CD4-positive, alpha-beta T cell treated with Interleukin-12 subunit alpha and Interleukin-12 subunit beta, for 1 hour (primary cell): Measurements from ENCODE around the gene WTIP.
"Not testable (repeated sequence)": the region's sequence is repeated elsewhere in the genome, so short reads cannot be mapped to it uniquely, and the experiment has no call there.

Experiments
- DNase-seq: peaks from one replicate; pipeline ENCODE4 v3.0.0-alpha.2; 2020

WTIP gene

DNA sequence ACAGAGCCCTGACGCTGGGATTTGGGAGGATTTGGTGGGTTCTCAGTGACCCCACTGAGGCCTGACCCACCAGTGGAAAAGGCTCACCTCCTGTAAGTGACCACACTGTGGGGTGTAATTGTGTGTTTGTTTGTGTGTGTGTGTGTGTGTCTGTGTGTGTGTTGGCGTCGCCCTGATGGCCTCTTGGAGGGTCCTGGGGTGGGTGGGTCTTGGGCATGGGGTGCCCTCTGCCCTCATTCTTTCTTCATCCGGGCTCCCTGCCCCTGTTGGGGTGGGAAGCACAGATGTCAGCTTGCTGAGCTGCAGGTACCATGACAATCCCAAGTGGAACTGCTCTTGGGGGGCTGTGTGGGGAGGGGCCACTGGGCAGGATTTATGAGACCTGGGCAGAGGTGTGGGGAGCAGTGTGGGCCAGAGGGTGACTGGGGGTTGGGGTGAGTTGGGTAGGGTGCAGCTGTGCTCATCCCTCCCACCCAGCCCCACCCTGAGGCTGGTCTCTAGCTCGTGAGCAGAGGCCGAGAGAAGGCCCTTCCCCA is 22.8 kb downstream of the WTIP start:
- no peak for DNase-seq

DNA sequence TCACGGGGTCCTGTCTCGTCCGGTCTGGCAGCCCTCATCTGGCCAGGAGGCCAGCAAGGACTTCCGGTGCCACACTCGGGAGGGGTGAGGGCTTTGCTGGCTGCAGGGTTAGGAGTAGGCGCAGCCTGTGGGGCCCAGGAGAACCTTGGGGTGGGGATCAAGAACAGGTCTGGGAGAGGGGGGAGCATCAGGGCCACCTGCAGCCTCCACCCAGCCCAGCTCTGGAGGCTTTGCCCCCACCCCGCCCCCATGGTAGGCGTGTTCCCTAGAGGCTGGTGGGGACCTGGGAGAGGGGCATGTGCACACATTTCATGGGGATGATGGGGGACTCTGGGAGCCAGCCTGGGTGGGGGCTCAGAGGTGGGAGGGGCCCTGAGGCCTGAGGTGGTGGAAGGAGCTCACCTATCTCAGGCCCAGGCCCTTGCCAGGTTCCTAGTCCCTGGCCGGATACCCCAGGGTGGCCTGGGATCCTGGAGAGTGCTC is 23.3 kb downstream of the WTIP start:
- DNase-seq: no peak

DNA sequence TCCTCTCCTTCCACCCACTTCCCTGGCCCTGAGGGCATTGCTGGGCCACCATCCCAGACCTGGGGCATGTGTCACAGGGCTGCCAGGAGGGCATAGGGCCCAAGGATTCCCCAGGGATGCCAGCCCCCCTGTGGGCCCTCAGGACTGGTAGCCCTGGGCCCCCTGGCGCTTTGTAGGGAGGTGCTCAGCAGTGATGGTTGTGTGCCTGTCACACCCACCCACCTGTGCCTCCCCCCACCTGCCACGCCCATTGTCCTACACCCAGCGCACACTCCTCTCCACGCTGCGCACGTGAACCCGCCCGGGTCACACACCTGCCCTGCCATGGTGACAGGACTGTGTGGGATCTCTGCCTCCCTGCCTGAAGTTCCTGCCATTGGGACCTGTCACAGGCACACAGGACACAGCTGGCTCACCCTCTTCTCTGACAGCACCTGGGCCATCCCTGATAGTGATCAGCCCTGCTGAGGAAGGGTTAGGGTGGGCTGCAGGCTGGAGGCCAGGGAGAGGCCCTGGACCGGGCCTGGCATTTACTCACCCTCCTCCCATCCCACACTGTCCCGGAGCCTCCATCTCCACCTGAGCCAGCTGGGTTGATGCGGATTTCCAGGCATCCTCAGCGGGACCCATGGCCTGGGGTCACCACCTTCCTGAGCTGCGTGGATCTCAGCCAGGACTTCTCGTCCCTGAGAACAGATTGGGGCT is 23.9 kb downstream of the WTIP start:
- no peak for DNase-seq

DNA sequence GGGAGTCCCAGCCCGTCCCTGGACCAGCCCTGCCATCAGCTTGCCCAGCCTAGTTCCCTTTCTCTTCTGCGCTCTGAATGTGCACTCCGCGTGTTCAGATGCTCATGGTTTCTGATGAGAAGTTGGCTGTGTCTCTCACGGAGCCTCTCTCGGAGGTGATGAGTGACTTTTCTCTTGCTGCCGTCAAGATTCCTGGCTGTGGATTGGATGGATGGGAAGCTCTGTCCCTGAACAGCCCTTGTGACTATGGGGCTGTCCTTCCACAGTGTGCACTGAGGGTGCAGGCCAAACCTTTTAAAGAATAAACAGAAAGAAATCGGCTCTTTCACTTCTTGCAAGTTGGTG is 24.4 kb downstream of the WTIP start:
- DNase-seq: no peak

DNA sequence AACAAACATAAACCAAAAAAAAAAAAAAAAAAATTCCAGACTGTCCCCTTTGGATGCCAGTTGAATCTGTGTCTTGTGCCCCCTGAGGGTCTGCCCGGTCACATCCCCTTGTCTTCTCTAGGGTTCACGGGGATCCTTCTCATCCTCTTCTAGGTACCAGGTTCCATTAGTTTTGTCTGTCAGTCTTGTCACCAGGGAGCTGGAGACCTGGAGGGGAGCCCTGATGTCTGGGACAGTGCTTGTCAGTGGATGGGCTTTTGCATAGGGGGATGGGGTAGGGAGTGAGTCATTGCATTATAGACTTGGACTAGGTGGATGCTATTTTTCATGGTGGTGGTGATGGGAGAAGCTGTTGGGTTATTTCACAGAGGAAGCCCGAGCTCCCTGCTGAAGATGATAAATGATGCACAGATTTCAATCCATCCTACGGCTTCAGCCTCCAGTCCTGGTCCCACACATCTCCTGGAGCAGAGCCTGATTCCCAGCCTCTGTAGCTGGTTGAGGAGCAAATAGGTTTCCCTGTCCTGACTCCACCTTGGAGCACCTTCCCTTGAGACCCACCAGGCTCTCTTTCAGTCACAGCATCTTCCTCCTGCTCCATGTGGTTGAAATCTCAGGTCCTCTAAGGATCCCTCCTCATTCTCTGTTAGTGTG is 26.0 kb downstream of the WTIP start:
- no peak for DNase-seq

DNA sequence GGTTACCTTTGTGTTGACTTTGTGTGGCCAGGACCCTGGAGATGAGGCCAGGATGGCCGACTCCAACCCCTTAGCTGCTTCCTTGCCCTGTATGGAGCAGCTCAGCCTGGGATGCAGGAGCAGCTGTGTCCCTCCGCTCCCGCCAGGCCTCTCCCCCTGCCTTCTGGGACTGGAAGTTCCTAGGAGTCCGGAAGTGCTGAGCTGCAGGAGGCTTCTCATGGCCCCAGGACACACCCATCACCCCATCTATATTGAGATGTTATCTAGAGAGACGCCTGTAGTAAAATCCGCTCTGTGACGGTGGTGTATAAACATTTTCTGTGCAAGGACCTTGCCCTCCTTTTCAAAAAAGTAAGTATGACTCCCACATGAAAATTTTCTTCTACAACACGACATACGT is 27.0 kb downstream of the WTIP start:
- DNase-seq: no peak

DNA sequence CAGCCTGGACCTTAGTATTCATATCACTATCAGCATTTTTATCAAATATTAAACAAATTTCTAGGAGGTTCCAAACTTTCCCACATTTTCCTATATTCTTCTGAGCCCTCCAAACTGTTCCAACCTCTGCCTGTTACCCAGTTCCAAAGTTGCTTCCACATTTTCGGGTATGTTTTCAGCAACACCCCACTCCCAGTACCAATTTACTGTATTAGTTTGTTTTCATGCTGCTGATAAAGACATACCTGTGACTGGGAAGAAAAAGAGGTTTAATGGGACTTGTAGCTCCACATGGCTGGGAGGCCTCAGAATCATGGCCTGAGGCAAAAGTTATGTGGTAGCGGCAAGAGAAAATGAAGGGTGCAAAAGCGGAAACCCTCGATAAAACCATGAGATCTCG is 29.3 kb downstream of the WTIP start:
- not testable (repeated sequence) for DNase-seq

DNA sequence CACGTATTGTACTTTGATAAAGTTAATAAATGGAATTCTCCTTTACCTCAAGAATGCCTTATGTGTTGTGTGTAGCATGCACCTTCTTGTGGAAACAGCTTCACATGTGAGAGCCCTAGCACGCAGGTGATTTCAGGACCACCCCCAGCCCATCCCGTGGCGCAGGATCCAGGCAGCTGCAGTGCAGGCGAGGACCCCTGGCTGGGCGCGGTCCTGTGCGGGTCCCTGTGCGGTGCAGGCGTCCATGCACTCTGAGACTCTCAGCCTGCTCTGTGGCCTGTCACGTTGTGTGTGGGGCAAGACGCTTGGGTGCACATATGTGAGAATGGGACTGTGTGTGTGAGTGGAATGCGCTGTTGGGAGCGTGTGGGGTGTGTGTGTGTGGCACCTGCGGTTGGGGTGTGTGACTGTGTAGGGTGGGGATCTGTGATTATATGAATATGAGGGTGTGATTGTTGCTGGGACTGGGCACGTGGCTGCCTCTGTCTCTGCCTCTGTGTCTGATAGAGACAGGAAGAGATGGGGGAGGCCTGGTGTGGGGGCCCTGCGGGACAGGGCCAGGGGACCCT is 30.8 kb downstream of the WTIP start:
- DNase-seq: no peak

DNA sequence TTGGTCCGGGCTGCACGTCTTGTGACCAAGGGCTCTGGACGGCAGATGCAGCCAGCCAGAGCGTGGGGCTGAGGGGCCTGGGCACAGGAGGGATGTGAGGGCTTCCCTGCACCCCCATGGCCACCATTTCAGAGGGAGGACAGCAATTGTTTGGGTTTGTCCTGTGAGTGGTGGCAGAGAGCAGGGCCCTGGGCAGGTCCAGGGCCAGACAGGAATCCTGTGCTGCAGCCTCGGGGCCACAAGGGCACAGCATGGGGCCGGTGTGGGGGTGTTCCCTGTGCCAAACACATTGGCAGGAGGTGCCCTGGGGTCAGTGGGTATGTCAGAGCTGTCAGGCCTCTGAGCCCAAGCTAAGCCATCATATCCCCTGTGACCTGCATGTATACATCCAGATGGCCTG is 32.2 kb downstream of the WTIP start:
- no peak for DNase-seq

DNA sequence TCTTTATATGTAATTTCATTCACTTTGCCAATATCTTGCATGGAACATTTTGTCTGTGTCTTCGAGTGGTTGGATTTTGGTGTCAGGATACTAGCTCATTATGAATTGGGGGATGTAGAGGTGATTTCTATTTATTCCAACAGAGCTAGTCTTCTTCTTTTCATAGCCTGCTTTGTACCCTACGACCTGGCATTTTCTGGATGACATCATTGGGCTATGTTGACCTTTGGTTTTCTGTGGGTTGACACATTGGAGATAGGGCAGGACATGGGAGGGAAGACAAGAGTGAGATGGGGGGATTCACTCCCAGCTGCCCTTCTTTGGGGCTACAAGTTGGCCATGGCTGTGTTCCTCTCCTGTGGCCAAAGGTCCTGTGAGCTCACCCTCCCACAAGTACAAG is 38.0 kb downstream of the WTIP start:
- DNase-seq: no peak

DNA sequence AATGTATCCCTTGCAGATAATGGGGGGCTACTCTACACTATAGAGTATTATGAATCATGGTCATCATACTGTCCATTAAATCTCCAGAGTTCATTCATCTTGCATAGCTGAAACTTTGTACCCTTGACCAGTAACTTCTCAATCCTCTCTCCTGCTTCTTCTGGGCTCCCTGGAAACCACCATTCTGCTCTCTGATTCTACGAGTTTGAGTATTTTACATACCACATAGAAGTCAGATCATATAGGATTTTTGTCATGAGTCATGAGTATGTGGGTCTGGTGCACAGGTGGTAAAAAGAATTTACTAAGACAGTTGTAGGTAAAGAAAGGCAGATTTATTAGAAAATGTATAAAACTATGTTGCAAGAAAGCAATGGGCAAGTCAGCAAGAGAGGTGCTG is 41.9 kb downstream of the WTIP start:
- no peak for DNase-seq

DNA sequence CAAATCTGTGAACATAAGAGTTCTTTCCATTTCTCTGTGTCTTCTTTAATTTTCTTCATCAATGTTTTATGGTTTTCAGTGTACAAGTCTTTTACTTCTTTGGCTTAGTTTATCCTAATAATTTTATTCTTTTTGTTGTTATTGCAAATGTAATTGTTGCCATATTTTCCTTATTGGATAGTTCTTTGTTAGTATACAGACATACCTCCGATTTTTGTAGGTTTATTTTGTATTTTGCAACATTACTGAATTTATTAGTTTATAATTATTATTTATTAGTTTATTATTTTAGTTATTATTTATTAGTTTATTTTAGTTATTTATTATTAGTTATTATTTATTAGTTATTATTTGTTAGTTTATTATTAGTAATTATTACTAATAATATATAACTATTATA is 43.4 kb downstream of the WTIP start:
- no peak for DNase-seq

DNA sequence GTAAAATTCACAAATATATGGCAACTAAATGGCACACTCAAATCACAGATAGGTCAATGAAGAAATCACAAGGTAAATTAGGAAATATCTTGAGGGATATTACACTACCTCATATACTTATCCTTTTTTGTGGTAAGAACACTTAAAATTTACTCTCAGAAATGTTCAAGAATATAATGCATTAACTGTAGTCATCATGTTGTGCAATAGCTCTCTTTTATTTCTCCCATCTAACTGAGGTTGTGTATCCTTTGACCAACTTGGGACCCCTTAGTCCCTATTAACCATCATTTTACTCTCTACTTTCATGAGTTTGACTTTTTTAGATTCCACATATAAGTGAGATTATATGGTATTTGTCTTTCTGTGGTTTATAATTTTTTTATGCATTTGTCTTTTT is 52.6 kb downstream of the WTIP start:
- DNase-seq: no peak

DNA sequence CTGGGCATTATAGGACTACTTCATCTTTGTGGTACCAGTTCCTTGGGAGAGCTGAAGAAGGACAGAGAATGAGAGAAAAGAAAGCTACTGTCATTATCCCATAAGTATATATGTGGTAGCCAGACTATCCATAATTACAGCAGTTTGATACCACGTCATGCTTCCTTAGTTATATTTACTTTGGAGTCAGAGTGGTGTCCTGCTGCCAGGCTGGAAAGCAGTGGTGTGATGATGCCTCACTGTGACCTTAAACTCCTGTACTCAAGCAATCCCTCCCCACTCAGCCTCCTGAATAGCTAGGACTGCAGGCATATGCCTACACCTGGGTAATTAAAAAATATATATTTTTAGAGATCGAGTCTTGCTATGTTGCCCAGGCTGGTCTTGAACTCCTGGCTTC is 57.8 kb downstream of the WTIP start:
- no peak for DNase-seq

DNA sequence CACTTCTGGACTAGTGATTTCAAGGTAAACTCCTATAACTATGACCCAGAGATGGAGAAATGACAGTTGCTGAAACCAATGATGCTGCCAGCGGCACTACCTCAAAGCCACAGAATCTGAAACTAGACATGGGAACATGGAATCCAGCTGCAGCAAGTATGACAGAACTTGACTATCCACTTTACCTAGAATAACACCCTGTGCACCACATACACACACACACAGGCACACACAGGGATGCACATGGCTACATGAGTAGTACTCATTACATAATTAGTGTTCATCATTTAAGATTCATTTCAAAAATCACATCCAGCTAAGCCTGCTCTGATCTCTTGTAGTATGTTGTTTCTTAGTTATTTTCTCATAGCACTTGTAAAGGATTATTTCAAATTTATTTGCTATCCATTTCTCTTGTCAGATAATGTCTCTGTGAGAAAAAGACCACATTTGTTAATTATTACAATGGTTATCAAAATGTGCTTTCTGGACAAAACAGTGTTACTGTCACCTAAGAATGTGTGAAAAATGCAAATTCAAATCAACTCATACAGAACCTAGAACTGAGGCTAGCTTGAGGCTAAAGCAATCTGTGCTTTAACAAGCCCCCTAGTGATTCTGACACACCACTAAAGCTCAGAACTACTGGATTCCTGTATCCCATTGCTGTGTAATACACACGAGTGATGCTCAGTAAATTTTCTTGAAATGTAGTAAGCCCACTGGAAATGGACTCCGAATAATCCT is 59.4 kb downstream of the WTIP start:
- no peak for DNase-seq

DNA sequence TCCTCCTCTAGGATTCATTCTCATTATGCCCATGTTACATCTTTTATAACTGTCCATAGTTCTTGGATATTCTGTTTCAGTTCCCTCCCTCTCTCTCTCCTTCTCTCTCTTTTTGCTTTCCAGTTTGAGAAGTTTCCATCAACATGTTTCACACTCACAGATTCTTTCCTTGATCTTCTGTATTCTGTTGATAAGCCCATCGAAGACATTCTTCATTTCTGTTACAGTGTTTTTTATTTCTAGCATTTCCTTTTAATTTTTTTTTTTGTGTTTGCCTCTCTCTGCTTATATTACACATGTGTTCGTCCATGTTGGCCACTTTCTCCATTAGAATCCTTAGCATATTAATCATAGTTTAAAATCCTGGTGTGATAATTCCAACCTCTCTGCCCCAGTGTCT is 68.3 kb downstream of the WTIP start:
- DNase-seq: no peak

DNA sequence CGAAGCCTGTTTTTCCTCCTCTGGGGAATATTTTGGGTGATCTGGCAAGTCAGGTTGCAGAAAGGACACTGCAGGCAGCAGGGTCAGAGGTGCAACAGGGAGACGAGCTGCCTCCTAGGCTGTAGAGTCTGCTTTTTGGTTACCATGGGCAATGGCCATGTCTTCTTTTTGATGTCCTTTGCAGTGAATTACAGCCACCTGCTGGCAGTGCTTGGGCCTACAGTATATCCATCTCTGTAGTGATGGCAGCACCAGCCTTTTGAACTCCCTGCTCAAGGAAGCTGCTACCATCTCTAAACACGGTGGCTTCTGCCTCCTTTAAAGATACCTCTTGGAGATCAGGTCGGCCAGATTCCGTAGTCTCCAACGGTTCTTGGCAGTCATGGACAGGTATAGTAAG is 73.9 kb downstream of the WTIP start:
- DNase-seq: no peak

DNA sequence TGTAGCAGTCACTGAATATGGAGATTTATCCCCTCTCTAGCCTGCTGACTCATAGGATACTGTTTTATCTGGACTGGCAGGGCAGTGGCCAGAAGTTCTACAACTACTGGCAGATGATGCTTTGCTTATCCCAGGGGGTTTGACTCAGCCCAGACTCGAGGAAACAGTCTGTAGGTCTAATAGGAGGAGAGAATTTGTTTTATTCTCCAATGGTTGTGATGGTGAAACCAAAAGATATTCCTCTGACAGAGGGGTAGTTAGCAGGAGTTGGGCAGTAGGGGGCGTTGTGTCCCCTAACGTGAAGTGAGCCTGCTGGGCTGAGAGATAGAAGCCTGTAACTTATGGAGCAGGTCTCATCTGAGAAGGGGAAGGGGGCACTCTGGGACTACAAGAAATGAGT is 74.9 kb downstream of the WTIP start:
- DNase-seq: no peak

DNA sequence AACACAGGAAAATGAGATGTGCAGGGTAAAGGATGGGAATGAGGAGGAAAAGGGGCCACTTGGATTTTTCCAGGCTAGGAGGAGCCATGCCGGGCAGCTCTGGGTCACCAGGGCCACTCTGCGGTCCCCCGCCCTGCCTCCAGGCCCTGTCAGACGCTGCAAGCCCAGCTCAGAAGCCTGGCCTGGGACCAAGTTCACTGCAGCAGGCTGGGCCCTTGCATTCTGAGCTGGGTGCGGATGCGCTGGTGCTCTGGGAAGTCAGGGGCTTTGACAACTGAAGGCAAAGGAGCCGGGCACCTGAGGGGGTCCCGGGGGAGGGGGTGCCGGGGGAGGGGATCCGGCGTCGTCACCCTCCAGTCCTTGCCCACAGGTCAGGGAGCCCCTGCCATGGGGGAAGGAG is 77.5 kb downstream of the WTIP start:
- no peak for DNase-seq

DNA sequence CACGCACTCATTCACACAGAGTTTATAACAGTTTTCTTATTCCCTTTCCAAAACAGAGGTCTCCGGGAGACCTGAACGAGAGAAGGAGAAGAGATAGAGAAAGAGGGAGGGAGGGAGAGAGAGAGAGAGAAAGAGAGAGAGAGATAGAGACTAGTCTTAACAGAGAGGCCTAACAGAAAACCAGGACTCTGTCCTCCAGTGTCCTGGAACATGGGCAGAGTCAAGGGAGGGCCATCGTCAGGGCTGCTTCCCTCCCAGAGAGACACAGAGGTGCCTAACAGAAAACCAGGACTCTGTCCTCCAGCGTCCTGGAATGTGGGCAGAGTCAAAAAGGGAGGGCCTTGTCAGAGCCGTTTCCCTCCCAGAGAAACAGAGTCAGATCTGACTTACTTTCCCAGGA is 78.7 kb downstream of the WTIP start:
- no peak for DNase-seq
